ENCODE results near the gene LAMB4. TPM values are rescaled to one million over a fixed set of nuclear protein-coding genes. Genes with fewer than 3 reads are reported as not detected.

LAMB4 gene
- total RNA-seq, 3 donors from 2014 or later (not counting 1 experiment from before 2014, with no cell fraction given) = not detected

DNA sequence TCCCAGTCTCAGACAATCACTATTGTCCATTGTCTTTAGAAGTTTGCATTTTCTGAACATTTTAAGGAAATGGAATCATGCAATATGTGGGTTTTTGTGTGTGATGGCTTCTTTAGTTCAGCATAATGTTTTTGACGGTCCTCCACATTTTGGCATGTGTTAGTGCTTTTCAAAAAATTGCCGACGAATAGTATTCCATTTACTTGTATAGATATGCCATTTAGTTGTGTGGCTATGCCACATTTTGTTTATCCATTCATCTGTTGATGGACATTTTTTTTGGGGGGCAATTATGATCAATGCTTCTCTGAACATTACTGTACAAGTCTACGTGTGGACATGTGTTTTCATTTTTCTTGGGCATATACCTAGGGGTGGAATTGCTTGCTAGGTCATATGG is 12.0 kb upstream of the LAMB4 start:
- WGBS (ENCODE audit: insufficient coverage) = 79% methylated on average over 2 of the region's 4 CpGs
- Mint-ChIP-seq H3K36me3 (no peaks in the 10 kb centered on the region), H3K9me3 (no peaks in the 10 kb centered on the region), H3K4me3 (no peak overlapping the region), H3K4me1 (no peaks in the 10 kb centered on the region), H3K27ac (no peak overlapping the region), H3K27me3 (ENCODE audit: low read depth in 2 of 2) (peaks cover 12 to 13% of the 10 kb centered on the region in 2 donors)
- Histone ChIP-seq H3K27me3 (ENCODE audit: control insufficient read depth, insufficient read depth, low read length) (no peaks in the 10 kb centered on the region), H3K36me3 (ENCODE audit: control insufficient read depth, insufficient read depth, low read length) (no peaks in the 10 kb centered on the region), H3K4me1 (ENCODE audit: control insufficient read depth, insufficient read depth, low read length) (peaks cover 4% of the 10 kb centered on the region), H3K27ac (ENCODE audit: low read length) (no peak overlapping the region), H3K4me3 (ENCODE audit: low read length) (no peak overlapping the region), H3K9me3 (ENCODE audit: control insufficient read depth, insufficient read depth, low read length) (no peaks in the 10 kb centered on the region)
- intact Hi-C loops (cut with micrococcal nuclease) = no loop called here
- TF ChIP-seq, protein P1, sequence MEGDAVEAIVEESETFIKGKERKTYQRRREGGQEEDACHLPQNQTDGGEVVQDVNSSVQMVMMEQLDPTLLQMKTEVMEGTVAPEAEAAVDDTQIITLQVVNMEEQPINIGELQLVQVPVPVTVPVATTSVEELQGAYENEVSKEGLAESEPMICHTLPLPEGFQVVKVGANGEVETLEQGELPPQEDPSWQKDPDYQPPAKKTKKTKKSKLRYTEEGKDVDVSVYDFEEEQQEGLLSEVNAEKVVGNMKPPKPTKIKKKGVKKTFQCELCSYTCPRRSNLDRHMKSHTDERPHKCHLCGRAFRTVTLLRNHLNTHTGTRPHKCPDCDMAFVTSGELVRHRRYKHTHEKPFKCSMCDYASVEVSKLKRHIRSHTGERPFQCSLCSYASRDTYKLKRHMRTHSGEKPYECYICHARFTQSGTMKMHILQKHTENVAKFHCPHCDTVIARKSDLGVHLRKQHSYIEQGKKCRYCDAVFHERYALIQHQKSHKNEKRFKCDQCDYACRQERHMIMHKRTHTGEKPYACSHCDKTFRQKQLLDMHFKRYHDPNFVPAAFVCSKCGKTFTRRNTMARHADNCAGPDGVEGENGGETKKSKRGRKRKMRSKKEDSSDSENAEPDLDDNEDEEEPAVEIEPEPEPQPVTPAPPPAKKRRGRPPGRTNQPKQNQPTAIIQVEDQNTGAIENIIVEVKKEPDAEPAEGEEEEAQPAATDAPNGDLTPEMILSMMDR (IDR thresholded peaks at IDR 0.05) = no peak
- DNase-seq (no peak), ATAC-seq (no peak)

DNA sequence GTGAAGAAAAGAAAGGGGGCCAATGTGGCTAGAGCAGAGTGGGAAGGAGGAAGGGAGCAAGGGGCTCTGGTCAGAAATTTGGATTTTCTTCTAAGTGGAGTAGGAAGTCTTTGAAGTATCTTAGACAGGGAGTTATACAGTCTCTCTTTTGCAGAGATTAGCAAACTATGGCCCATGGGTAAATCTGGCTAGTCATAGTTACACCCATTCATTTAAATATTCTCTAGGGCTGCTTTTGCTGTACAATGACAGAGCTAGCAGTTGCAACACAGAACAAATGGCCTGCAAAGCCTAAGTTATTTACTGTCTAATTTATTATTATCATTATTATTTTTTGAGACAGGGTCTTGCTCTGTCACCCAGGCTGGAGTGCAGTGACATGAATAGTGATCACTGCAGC is 10.5 kb upstream of the LAMB4 start:
- Mint-ChIP-seq H3K9me3 (no peaks in the 10 kb centered on the region), H3K36me3 (no peaks in the 10 kb centered on the region), H3K27me3 (ENCODE audit: low read depth in 2 of 2) (peaks cover 7 to 10% of the 10 kb centered on the region in 2 donors), H3K27ac (no peak overlapping the region), H3K4me1 (peaks cover 9% of the 10 kb centered on the region in 2 donors), H3K4me3 (no peak overlapping the region)
- Histone ChIP-seq H3K36me3 (ENCODE audit: control insufficient read depth, insufficient read depth, low read length) (no peaks in the 10 kb centered on the region), H3K27me3 (ENCODE audit: control insufficient read depth, insufficient read depth, low read length) (no peaks in the 10 kb centered on the region), H3K4me3 (ENCODE audit: low read length) (no peak overlapping the region), H3K4me1 (ENCODE audit: control insufficient read depth, insufficient read depth, low read length) (peaks cover 9% of the 10 kb centered on the region), H3K9me3 (ENCODE audit: control insufficient read depth, insufficient read depth, low read length) (no peaks in the 10 kb centered on the region), H3K27ac (ENCODE audit: low read length) (no peak overlapping the region)
- TF ChIP-seq, protein P1 (IDR thresholded peaks at IDR 0.05) = no peak
- DNase-seq = no peak
- intact Hi-C loops (cut with micrococcal nuclease) = no loop called here
- ATAC-seq = no peak

DNA sequence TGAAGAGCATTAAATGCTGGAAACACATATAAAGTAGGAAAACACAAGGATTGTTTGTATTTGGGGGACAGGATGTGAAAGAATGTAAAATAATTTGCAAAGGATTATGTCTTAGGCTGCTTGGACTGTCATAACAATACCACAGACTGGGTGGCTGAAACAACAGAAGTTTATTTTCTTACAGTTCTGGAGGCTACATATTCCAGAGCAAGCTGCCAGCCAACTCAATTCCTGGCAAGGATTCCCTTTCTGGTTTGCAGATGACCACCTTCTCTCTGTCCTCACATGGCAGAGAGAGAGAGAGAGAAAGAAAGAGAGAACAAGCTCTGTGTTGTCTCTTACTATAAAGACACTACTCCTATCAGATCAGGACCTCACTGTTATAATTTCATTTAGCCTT is 8.8 kb upstream of the LAMB4 start:
- H3K36me3 ChIP-seq (ENCODE audit: control insufficient read depth, insufficient read depth, low read length) = no peaks in the 10 kb centered on the region
- no peak overlapping the region for H3K27ac ChIP-seq (ENCODE audit: low read length)
- Mint-ChIP-seq H3K36me3 (no peaks in the 10 kb centered on the region), H3K9me3 (no peaks in the 10 kb centered on the region), H3K4me1 (peaks cover 19% of the 10 kb centered on the region in 2 donors), H3K27me3 (ENCODE audit: low read depth in 2 of 2) (peaks cover 7 to 13% of the 10 kb centered on the region in 2 donors), H3K4me3 (no peak overlapping the region), H3K27ac (no peak overlapping the region)
- H3K9me3 ChIP-seq (ENCODE audit: control insufficient read depth, insufficient read depth, low read length) = no peaks in the 10 kb centered on the region
- intact Hi-C loops (cut with micrococcal nuclease) = no loop called here
- DNase-seq = no peak
- no peak for ATAC-seq
- TF ChIP-seq, protein P1 (IDR thresholded peaks at IDR 0.05) = no peak
- no peaks in the 10 kb centered on the region for H3K27me3 ChIP-seq (ENCODE audit: control insufficient read depth, insufficient read depth, low read length)
- H3K4me1 ChIP-seq (ENCODE audit: control insufficient read depth, insufficient read depth, low read length) = peaks cover 18% of the 10 kb centered on the region
- no peak overlapping the region for H3K4me3 ChIP-seq (ENCODE audit: low read length)

DNA sequence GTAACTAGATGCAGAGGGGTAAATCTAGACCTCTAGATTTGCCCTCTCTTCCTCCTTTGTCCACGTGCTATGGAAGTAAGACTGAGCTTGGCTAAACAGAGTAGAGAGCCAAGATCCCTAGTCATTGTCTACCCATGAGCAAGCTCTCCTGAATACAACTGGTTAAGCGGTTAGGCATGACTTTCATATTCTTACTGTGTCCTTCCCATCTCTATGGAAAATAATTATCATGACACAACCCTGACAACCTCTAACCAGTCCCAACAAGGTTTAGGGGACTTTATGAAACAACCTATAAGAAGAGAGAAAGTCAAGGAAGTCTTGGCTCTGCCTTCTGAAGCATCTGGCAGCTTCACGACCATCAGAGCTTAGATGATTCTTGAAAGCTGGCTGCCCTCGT is 7.8 kb upstream of the LAMB4 start:
- H3K4me3 Mint-ChIP-seq = no peak overlapping the region
- Histone ChIP-seq H3K36me3 (ENCODE audit: control insufficient read depth, insufficient read depth, low read length) (no peaks in the 10 kb centered on the region), H3K9me3 (ENCODE audit: control insufficient read depth, insufficient read depth, low read length) (no peaks in the 10 kb centered on the region), H3K4me3 (ENCODE audit: low read length) (no peak overlapping the region), H3K27ac (ENCODE audit: low read length) (no peak overlapping the region), H3K4me1 (ENCODE audit: control insufficient read depth, insufficient read depth, low read length) (peaks cover 18% of the 10 kb centered on the region), H3K27me3 (ENCODE audit: control insufficient read depth, insufficient read depth, low read length) (no peaks in the 10 kb centered on the region)
- ATAC-seq = no peak
- intact Hi-C loops (cut with micrococcal nuclease) = no loop called here
- TF ChIP-seq, protein P1 (IDR thresholded peaks at IDR 0.05) = no peak
- 86% methylated on average over 4 of the region's 4 CpGs for WGBS (ENCODE audit: insufficient coverage)
- peaks cover 3 to 11% of the 10 kb centered on the region in 2 donors for H3K27me3 Mint-ChIP-seq (ENCODE audit: low read depth in 2 of 2)
- no peaks in the 10 kb centered on the region for H3K36me3 Mint-ChIP-seq
- H3K4me1 Mint-ChIP-seq = peaks cover 19% of the 10 kb centered on the region in 2 donors
- no peaks in the 10 kb centered on the region for H3K9me3 Mint-ChIP-seq
- DNase-seq = no peak
- no peak overlapping the region for H3K27ac Mint-ChIP-seq
